ENCODE results near the gene GFRA1.

The GFRA1 gene

DNA sequence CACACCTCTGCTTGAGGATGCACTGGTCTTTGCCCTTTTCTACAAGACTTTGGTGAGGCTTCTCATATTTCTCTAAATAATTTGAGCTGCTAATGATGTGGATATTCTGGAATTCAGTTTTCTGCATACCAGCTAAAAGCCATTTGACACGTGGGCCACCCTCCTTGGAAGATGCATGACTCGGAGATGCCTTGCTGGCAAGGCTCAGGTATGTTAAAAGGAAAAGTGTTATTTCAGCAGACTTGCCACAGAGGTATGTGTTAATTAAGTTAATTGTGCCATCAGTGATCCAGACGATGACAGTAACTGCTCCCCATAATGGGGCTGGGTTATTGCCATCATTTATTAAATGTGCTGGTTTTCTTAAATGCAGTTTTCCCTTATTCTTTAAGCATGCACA, 8.8 kb upstream of the GFRA1 start:
- no peak for DNase-seq
- no peak for ATAC-seq
- Mint-ChIP-seq H3K4me3 (no peak overlapping the region), H3K4me1 (peaks cover under 1% of the 10 kb centered on the region), H3K27ac (no peak overlapping the region), H3K27me3 (peaks cover 11% of the 10 kb centered on the region), H3K9me3 (no peaks in the 10 kb centered on the region)

DNA sequence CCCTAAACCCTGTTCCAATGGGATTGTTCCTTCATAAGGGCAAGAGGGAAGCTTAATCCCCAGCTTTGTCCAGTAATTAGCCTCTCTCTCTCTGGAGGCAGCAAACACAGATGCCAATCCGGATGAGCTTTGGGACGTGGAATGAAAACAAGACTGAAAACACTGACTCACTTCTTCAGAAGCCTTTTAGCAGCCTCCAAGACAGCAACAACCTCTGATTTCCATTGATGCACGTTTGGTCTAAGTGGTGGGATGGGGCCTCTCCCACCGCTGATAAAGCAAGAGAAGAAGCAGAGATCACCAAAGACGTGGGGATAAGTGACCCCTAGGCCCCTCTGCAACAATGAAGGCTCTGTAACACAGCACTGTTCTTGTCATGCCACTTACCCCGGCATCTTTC, 5.8 kb upstream of the GFRA1 start:
- no peak overlapping the region for H3K4me3 Mint-ChIP-seq
- DNase-seq (no peak), ATAC-seq (no peak)
- H3K4me1 Mint-ChIP-seq: peaks cover 7% of the 10 kb centered on the region
- H3K9me3 Mint-ChIP-seq: no peaks in the 10 kb centered on the region
- no peak overlapping the region for H3K27ac Mint-ChIP-seq
- peaks cover 41% of the 10 kb centered on the region for H3K27me3 Mint-ChIP-seq

DNA sequence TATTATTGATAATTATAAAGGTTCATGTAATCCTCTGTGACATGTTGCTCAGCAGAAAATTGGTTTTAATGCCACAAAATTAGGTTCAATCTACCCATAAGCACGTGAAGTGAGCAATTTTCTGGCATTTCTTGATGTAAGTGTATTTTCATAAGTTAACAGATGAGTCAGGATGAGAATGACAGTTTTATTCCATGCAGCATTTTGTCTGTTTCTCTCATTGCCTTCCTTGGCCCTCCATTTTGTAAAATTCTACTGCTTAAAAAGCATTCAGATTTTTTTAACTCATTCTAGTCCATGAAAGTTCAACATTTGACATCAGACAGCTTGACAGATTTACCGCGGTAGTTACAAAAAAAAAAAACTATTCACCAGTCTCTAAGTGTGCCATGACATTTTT, 4.0 kb upstream of the GFRA1 start:
- H3K27me3 Mint-ChIP-seq: peaks cover 59% of the 10 kb centered on the region
- no peak overlapping the region for H3K27ac Mint-ChIP-seq
- no peaks in the 10 kb centered on the region for H3K9me3 Mint-ChIP-seq
- H3K4me3 Mint-ChIP-seq: no peak overlapping the region
- ATAC-seq (no peak), DNase-seq (no peak)
- H3K4me1 Mint-ChIP-seq: peaks cover 19% of the 10 kb centered on the region

DNA sequence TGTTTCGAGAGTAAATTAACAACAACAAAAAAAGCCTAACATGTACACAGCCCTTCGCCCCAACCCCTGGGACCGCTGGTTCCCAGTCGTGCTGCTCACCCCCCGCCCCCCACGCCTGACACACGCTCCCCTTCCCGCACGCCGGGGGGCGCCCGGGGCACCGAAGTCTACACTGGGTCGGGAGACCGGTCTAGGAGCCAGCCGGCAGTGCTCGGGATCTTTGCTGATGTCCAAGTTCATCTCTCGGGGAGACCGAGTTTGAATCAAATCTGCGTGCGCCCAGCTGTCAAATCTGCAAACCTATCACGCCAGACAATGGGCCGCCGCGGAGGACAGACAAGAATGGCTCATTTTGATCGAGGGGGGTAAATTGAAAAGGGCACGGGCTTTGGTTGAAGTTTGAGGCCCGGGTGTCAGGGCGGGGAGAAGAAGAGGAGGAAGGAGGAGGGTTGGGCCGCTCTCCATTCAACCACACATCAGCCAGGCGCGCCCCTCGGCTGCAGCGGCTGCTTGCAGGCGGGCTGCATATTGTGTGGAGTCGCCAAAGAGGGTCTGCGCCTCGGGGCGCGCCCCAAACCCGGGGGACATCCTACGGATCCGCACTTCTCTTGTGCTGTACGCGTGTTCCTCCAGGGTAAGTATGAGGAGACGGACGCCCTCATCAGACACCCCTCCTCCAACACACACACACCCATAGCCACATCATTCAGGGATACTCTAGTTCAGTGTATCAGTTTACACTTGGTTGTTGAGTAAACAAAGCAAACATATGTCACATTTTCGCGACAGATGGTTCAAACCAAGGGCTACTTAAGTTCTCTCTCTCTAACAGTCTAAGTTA, 1.3 kb upstream of the GFRA1 start:
- Mint-ChIP-seq H3K4me3 (peak overlapping the region; percentile 68 to 74), H3K27ac (no peak overlapping the region), H3K4me1 (peaks cover 26% of the 10 kb centered on the region), H3K9me3 (no peaks in the 10 kb centered on the region), H3K27me3 (peaks cover 86% of the 10 kb centered on the region)
- ATAC-seq (no peak), DNase-seq (no peak)

DNA sequence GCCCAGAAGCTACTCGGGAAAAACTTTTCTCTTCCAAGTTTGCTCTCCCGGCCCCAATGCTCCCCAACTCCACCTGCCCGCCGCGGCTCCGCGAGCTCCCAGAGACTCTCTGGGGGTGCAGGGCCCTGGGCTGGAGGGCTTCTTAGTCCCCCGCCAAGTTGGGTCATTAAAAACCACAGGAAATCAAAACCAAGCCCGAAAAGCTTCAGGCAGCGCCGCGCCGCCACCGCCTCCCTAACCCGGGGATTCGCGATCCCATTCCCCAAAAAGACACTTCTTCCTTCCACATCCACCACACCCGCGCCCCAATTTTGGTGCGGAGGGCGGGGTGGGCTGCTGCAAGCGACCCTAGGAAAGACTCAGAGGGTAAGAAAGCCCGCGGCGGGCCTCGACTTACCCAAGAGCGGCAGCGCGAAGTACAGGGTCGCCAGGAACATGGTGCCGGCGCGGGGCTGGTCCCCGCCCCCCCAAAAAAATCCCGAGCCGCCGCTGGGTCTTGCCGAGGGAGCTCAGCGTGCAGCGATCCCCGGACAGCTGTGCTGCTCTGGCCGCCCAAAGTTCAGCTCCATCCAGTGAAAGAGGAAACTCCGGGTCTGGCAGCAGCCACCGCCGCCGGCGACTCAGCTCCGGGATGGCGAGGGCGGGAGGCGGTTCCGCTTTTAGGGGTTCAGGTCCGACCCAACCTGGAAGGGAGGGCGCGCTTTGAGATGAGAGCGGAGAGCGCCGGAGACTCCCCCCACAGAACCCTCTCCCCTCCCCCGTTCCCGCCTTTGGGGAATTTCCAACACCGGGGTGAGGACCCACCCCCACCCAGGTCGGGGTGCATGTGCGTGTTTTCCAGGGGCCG, 1.2 kb downstream of the GFRA1 start:
- H3K4me1 Mint-ChIP-seq: peaks cover 30% of the 10 kb centered on the region
- DNase-seq (no peak), ATAC-seq (no peak)
- peaks cover 88% of the 10 kb centered on the region for H3K27me3 Mint-ChIP-seq
- H3K27ac Mint-ChIP-seq: no peak overlapping the region
- no peaks in the 10 kb centered on the region for H3K9me3 Mint-ChIP-seq
- H3K4me3 Mint-ChIP-seq: peak overlapping the region; percentile 68 to 70

DNA sequence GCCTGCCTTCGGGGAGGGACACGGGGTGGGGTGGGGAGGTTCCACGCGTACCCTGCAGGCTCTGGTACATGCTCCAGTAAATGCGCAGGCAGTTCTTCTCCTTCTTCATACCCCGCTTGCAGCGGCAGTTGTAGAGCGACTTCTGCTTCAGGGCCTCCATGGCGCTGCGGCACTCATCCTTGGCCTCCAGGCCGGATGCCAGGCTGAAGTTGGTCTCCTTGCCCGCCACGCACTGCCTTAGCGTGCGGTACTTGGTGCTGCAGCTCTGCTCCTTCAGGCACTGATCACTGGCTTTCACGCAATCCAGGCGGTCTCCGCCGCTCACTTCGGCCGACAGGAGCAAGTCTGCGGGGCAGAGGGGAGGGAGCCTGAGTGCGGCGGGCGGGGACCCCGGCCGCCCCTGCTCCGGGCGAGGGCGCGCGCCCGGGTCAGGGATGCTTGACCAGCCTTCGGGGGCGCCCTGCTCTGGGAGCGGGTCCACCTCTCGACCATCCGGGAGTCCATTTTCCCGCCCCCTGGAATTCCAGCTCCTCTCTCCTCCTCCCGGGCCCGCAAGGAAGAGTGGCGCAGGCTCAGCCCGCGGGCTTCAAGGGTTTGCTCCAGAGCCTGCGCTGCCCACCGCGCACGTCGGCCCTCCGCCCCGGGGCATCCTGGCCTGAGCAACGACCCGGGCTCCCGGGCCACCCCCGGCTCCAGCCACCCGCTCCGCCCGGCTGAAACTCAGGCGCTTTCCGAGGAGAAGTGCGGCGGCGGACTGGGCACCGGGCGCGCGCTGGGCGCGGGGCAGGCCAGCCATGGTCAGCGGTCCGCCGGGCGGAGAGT, 2.0 kb downstream of the GFRA1 start:
- Mint-ChIP-seq H3K27me3 (peaks cover 80% of the 10 kb centered on the region), H3K4me1 (peaks cover 30% of the 10 kb centered on the region), H3K9me3 (no peaks in the 10 kb centered on the region)

DNA sequence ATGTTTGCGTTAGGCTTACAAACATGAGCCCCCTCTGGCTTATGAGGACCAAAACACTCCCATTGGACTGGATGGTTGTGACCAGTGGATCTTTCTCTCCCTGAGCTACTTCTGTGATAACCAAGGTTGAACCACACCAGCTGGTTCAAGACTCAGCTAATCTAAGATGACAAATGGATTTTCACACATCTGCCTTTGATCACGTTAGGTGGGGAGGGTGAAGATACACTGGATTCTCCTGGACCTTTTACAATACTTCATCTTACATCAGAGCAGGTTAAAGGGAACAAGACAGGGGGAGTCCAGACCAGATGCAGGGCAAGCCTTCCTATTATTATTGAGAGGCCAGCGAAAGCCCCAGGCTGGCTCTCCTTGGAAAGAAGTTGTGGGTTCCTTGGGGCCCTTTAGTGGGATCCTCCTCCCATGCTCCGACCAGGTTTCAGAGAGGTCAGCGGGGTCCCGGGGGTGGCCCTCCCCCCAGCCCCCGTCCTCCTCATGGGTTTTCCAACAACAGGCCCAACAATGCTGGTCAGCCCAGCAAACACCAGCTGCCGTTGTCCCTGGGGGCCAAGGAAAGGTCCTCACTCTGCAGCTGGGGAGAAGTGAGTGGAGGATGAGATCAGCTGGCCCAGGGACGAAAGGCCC, 2.8 kb downstream of the GFRA1 start:
- H3K27ac Mint-ChIP-seq: no peak overlapping the region
- no peak overlapping the region for H3K4me3 Mint-ChIP-seq
- DNase-seq: no peak
- peaks cover 72% of the 10 kb centered on the region for H3K27me3 Mint-ChIP-seq
- no peaks in the 10 kb centered on the region for H3K9me3 Mint-ChIP-seq
- peaks cover 30% of the 10 kb centered on the region for H3K4me1 Mint-ChIP-seq
- ATAC-seq: peak; percentile 16

More for the DNA sequence above, 2.0 kb downstream of the GFRA1 start:
- Mint-ChIP-seq H3K27ac (no peak overlapping the region), H3K4me3 (no peak overlapping the region)
- no peak for DNase-seq
- peak; percentile 13 for ATAC-seq

DNA sequence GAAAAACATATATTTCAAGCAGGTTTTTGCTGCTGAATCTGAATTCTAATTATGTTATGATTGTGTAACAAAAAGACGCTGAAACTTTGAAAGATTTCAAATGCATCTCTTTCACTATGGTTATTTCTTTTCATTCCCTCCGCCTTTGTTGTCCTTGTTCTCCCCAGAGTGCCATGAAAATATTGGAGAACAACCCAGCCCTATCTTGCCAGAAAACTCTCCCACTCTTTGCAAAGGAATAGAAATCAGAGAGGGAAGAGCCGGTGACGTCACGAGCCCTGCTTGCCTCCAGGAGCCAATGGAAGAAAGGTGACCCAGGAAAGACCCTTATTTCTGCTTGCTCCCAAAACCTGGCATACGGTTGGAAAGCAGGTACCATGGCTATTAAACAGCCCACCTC, 3.4 kb downstream of the GFRA1 start:
- Mint-ChIP-seq H3K9me3 (no peaks in the 10 kb centered on the region), H3K27me3 (peaks cover 66% of the 10 kb centered on the region), H3K4me1 (peaks cover 30% of the 10 kb centered on the region), H3K4me3 (no peak overlapping the region), H3K27ac (no peak overlapping the region)
- ATAC-seq (no peak), DNase-seq (no peak)

DNA sequence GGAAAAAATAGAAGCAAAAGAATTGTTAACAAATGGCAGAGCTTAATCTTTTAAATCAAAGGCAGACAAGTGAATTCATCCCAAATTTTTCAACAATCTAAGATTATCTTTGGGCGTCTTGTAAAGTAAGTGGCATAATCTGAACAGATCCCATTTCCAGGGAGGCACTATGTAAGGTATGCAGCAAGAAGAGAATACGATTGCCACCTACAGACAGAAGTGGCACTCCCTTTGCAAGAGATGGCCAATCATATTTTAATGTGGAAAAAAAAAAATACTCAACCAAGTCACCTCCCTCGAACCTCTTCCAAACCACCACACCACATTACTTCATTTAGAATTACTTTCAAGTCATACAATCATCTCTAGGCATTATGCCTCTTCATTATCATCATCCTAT, 4.0 kb downstream of the GFRA1 start:
- DNase-seq (no peak), ATAC-seq (no peak)
- H3K27ac Mint-ChIP-seq: no peak overlapping the region
- no peaks in the 10 kb centered on the region for H3K9me3 Mint-ChIP-seq
- peaks cover 24% of the 10 kb centered on the region for H3K4me1 Mint-ChIP-seq
- no peak overlapping the region for H3K4me3 Mint-ChIP-seq
- peaks cover 60% of the 10 kb centered on the region for H3K27me3 Mint-ChIP-seq

DNA sequence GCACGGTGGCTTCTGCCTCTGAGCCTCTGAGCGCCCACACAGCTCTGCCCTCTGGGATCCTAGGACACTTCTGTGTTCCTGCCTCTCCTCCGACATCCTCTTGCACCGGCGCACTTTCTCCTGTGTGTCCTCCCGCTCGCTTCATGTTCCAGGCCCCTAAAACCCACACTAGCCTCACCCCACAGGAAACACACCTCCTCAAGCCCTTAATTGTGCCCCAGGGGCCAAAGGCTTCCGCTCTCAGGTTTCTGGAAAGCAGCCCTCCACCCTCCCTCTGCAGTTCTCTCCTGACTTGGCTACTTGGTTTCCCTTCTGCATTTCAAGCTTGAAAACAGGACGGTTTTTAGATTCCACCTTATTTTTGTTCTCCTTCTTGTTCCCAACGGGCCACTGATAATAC, 7.3 kb downstream of the GFRA1 start:
- no peaks in the 10 kb centered on the region for H3K9me3 Mint-ChIP-seq
- no peak overlapping the region for H3K4me3 Mint-ChIP-seq
- H3K27me3 Mint-ChIP-seq: peaks cover 37% of the 10 kb centered on the region
- no peak overlapping the region for H3K27ac Mint-ChIP-seq
- ATAC-seq (no peak), DNase-seq (no peak)
- peaks cover 5% of the 10 kb centered on the region for H3K4me1 Mint-ChIP-seq

DNA sequence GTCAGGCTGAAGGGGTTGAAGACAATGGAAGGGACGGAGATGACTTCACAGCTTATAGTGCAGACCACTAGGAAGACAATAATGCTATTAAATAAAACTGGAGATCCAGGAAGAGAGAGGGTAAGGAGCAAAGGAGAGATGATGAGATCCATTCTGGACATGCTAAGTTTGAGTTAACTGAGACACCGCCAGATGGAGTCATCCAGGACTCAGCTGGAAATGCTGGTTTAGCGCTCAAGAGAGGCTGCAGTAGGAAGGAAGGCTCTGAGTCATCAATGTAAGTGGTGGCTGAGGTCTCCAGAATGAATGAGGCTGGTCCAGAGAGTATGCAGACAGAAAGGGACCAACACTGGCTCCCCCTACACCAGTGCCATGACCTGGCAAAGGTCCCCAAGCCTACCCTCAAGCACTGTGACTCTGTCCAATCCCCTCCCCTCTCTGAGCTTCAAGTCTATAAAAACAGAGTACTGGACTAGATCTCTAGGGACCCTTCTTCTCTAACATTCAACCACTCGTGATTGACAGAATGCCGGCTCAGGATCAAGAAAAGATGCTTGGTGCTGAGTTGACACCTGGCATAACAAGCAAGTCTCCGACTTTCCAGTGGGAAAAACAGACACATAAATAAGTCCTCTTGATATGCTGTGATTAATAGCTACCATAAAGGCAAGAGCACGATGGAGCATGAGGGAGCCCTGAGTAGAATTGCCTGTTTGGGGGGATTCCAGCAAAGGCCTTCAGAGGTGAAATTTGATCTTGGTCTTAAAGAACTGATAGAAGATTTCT, 8.9 kb downstream of the GFRA1 start:
- DNase-seq (no peak), ATAC-seq (no peak)
- H3K27ac Mint-ChIP-seq: no peak overlapping the region
- no peak overlapping the region for H3K4me3 Mint-ChIP-seq
- H3K27me3 Mint-ChIP-seq: peaks cover 20% of the 10 kb centered on the region
- peaks cover 1% of the 10 kb centered on the region for H3K4me1 Mint-ChIP-seq
- H3K9me3 Mint-ChIP-seq: no peaks in the 10 kb centered on the region

DNA sequence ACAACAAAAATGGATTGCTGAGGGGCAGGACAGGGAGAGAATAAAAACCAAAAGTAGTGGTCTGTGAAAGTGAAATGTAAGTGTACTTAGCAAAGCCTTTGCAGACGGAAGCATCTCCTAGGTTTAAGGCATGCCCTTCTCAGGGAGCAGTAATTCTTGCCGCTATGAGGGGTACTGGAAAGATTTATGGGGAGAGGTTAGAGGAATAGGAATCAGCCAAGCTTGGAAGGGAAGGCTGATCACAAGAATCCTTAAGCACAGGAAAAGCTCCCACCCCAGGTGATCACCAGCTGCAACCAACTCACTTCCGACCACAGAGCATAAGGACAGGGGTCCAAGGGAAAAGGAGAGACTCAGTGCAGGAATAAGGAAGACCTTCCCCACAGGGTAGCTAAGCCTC, 10.3 kb downstream of the GFRA1 start:
- Mint-ChIP-seq H3K4me1 (no peaks in the 10 kb centered on the region), H3K27me3 (peaks cover 15% of the 10 kb centered on the region), H3K4me3 (no peak overlapping the region), H3K27ac (no peak overlapping the region), H3K9me3 (no peaks in the 10 kb centered on the region)
- DNase-seq: no peak
- peak; percentile 12 for ATAC-seq

DNA sequence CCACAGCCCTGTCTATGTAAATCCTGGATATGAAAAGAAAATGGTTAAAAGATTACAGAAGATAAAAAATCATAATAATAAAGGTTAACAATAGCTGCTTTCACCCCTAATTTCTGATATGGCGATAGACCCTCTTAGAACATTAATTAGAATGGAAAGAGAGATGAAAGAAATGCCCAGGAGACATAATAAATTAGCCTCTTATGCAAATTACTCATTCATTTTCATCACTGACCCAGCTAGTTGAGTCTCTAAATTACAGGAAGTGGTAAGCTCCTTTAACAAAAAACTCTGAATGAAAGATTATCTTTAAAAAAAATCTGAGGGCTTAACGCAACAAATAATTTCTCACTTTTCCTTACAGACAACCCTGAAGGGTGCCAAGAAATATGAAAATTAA, 12.4 kb downstream of the GFRA1 start:
- Mint-ChIP-seq H3K4me3 (no peak overlapping the region), H3K27ac (no peak overlapping the region), H3K4me1 (no peaks in the 10 kb centered on the region), H3K27me3 (peaks cover 25% of the 10 kb centered on the region), H3K9me3 (no peaks in the 10 kb centered on the region)
- ATAC-seq (no peak), DNase-seq (no peak)

DNA sequence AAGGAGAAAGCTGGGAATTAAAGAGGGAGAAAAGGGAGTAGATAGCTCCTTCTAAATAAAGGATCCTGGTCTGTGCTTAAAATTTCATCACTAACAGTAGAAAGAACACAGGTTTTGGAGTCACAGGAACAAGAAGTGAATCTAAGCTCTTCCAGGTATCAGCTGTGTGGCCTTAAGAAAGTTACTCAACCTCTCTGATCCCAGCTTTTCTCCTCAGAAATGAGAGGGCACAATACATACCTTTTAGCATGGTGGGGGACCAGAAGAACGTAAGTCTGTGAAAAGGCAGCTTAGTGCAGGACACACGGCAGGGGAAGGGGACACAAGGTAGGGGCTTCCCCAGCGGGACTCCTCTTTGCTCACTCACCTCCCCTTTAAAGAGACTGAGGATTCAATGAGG, 13.4 kb downstream of the GFRA1 start:
- DNase-seq: no peak
- H3K9me3 Mint-ChIP-seq: no peaks in the 10 kb centered on the region
- H3K4me1 Mint-ChIP-seq: no peaks in the 10 kb centered on the region
- H3K27ac Mint-ChIP-seq: no peak overlapping the region
- no peak for ATAC-seq
- H3K4me3 Mint-ChIP-seq: no peak overlapping the region
- H3K27me3 Mint-ChIP-seq: peaks cover 28% of the 10 kb centered on the region
